Smooth muscle cell (in vitro differentiated cells): ENCODE measurements around the gene METTL27. TPM values are rescaled to one million over a fixed set of nuclear protein-coding genes. Genes with fewer than 3 reads are reported as not detected.
"Not testable (repeated sequence)": the region's sequence is repeated elsewhere in the genome, so short reads cannot be mapped to it uniquely, and the experiment has no call there.

Experiments
- DNase-seq: peaks from one replicate; lab custom pipeline; 2025; ENCODE audit not compliant: unreplicated experiment; lab: John Stamatoyannopoulos, UW
- H2AFZ ChIP-seq: fragments of 200-600 bp; sonication (generic); 2 replicates; pipeline ENCODE4 v1.6.0; 2016; ENCODE audit warnings: antibody characterized with exemption, low read depth, mild to moderate bottlenecking
- H3F3A ChIP-seq: fragments of 200-600 bp; sonication (generic); 2 replicates; pipeline ENCODE4 v1.6.0; 2017; ENCODE audit warnings: antibody characterized with exemption, low read depth
- H3K27ac ChIP-seq: fragments of 200-600 bp; sonication (generic); 2 replicates; pipeline ENCODE4 v1.5.1; 2016; ENCODE audit warnings: low read depth, mild to moderate bottlenecking
- H3K27me3 ChIP-seq: fragments of 200-600 bp; sonication (generic); 2 replicates; pipeline ENCODE4 v1.6.1; 2016; ENCODE audit warnings: low read depth, mild to moderate bottlenecking
- H3K36me3 ChIP-seq: fragments of 200-600 bp; sonication (generic); 2 replicates; pipeline ENCODE4 v1.5.1; 2016; ENCODE audit warnings: low read depth
- H3K4me1 ChIP-seq: fragments of 200-600 bp; sonication (generic); 2 replicates; pipeline ENCODE4 v1.5.1; 2016; ENCODE audit warnings: low read depth
- H3K4me2 ChIP-seq: fragments of 200-600 bp; sonication (generic); 2 replicates; pipeline ENCODE4 v1.6.0; 2016; ENCODE audit warnings: mild to moderate bottlenecking
- H3K4me3 ChIP-seq: fragments of 200-600 bp; sonication (generic); 2 replicates; pipeline ENCODE4 v1.5.1; 2016; ENCODE audit warnings: mild to moderate bottlenecking
- H3K79me2 ChIP-seq: fragments of 200-600 bp; sonication (generic); 2 replicates; pipeline ENCODE4 v1.6.0; 2016; ENCODE audit warnings: low read depth, mild to moderate bottlenecking
- H3K9ac ChIP-seq: fragments of 200-600 bp; sonication (generic); 2 replicates; pipeline ENCODE4 v1.6.0; 2016; ENCODE audit warnings: low read depth
- H3K9me3 ChIP-seq: fragments of 200-600 bp; sonication (generic); replicated peaks from 2 replicates; pipeline ENCODE4 v1.5.1; 2016; ENCODE audit warnings: low read depth
- H4K20me1 ChIP-seq: fragments of 200-600 bp; sonication (generic); 2 replicates; pipeline ENCODE4 v1.6.0; 2016; ENCODE audit warnings: low read depth
- WGBS: methylation state at CpG from one replicate; pipeline ENCODE4 v1.1.7; 2016; ENCODE audit warnings: low lambda C conversion rate; 5-methylcytosine and 5-hydroxymethylcytosine counted together
- polyA plus RNA-seq: library from polyadenylated mRNA; unstranded; fragments of >200 nt; fragmentation: Nextera tagmentation; extraction: Ambion mirVana; gene quantifications from 2 replicates; pipeline ENCODE4 v1.2.1, GENCODE V29; 2016
- total RNA-seq: library from RNA; depleted of rRNA; stranded (reverse); fragments of >200 nt; gene quantifications from 2 replicates; pipeline ENCODE4 v1.2.3, GENCODE V29; 2014
- TF ChIP-seq, protein P1 (sequence below): fragments of 200-600 bp; sonication (generic); IDR thresholded peaks from 2 replicates; pipeline ENCODE4 v1.5.1; 2017; ENCODE audit warnings: borderline replicate concordance, mild to moderate bottlenecking, antibody characterized with exemption; ENCODE audit not compliant: insufficient read depth, poor library complexity, severe bottlenecking

The METTL27 gene
- total and polyA plus RNA-seq, 2 experiments from 2014 or later = 0.54 to 4.1 TPM

DNA sequence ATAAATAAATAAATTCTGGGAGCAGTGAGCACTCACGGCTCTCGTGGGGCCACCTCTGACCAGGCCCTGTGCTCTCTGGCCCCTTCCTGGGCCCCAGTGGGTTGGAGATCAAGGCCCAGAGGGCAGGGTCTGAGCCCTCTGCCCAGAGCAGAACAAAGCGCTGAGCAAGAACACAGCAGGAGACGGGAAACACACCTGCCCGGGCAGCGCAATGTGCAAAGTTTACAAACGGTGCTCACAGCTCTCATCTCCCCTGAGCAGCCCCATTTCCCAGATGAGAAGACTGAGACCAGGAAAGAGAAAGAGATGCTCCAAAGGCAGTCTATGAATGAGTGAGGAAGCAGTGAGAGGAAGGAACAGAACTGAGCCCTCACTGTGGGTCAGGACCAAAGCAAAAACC, 3.0 kb downstream of the METTL27 start:
- no peak overlapping the region for H3K4me2 ChIP-seq
- H3K4me1 ChIP-seq = peaks cover 4% of the 10 kb centered on the region
- no peaks in the 10 kb centered on the region for H3K79me2 ChIP-seq
- no peaks in the 10 kb centered on the region for H3K9me3 ChIP-seq
- H2AFZ ChIP-seq = no peak overlapping the region
- TF ChIP-seq, protein P1, sequence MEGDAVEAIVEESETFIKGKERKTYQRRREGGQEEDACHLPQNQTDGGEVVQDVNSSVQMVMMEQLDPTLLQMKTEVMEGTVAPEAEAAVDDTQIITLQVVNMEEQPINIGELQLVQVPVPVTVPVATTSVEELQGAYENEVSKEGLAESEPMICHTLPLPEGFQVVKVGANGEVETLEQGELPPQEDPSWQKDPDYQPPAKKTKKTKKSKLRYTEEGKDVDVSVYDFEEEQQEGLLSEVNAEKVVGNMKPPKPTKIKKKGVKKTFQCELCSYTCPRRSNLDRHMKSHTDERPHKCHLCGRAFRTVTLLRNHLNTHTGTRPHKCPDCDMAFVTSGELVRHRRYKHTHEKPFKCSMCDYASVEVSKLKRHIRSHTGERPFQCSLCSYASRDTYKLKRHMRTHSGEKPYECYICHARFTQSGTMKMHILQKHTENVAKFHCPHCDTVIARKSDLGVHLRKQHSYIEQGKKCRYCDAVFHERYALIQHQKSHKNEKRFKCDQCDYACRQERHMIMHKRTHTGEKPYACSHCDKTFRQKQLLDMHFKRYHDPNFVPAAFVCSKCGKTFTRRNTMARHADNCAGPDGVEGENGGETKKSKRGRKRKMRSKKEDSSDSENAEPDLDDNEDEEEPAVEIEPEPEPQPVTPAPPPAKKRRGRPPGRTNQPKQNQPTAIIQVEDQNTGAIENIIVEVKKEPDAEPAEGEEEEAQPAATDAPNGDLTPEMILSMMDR = no peak
- no peak overlapping the region for H3K27ac ChIP-seq
- WGBS = 97% methylated on average over 7 of the region's 7 CpGs
- H3K9ac ChIP-seq = no peak overlapping the region
- no peaks in the 10 kb centered on the region for H4K20me1 ChIP-seq
- peaks cover 6% of the 10 kb centered on the region for H3F3A ChIP-seq
- no peak overlapping the region for H3K4me3 ChIP-seq
- H3K36me3 ChIP-seq = no peaks in the 10 kb centered on the region
- no peaks in the 10 kb centered on the region for H3K27me3 ChIP-seq
- DNase-seq = no peak

DNA sequence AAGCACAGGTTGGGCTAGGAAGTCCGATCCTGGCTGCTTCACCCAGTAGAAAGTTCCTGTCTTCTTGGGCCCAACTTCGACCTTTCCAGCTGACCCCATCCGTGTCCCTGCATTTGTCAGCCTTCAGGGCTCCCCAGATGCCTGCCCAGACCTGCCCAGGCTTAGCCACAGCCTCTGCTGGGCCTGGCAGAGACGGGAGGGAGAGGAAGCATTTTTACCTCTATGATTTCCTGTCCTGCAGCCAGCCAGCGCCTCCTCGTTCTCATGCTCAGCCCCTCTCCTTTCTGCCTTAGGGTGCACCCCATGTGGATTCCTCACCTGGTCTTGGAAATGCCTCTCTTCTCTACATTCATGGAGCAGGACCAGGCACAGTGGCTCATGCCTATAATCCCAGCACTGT, 3.7 kb downstream of the METTL27 start:
- Histone ChIP-seq H3K27ac (no peak overlapping the region), H3F3A (no peaks in the 10 kb centered on the region), H3K9ac (no peak overlapping the region), H3K79me2 (no peaks in the 10 kb centered on the region), H3K9me3 (no peaks in the 10 kb centered on the region), H3K36me3 (no peaks in the 10 kb centered on the region), H3K4me1 (peaks cover 4% of the 10 kb centered on the region), H3K4me3 (no peak overlapping the region), H2AFZ (no peak overlapping the region), H4K20me1 (no peaks in the 10 kb centered on the region), H3K4me2 (no peak overlapping the region), H3K27me3 (no peaks in the 10 kb centered on the region)
- no peak for DNase-seq
- 79% methylated on average over 5 of the region's 6 CpGs for WGBS
- TF ChIP-seq, protein P1 = no peak

DNA sequence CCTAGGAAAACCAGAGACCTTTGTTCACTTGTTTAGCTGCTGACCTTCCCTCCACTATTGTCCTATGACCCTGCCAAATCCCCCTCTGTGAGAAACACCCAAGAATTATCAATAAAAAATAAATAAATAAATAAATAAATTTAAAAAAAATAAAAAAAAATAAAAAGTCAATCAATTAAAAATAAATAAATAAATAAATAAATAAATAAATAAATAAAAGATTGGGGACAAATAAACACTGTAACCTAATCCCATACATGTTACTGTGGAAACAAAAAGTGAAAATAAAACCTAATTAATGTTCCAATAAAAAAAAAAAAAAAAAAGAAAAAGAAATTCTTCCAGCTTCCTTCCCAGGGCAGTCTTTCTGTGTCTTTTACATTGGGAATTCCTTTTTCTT, 5.1 kb downstream of the METTL27 start:
- not testable (repeated sequence) for H2AFZ ChIP-seq, H3K36me3 ChIP-seq, H3K9ac ChIP-seq, DNase-seq, H4K20me1 ChIP-seq, H3K4me1 ChIP-seq, H3K27ac ChIP-seq, H3K27me3 ChIP-seq, H3K9me3 ChIP-seq, H3F3A ChIP-seq, H3K4me3 ChIP-seq, H3K4me2 ChIP-seq, H3K79me2 ChIP-seq

DNA sequence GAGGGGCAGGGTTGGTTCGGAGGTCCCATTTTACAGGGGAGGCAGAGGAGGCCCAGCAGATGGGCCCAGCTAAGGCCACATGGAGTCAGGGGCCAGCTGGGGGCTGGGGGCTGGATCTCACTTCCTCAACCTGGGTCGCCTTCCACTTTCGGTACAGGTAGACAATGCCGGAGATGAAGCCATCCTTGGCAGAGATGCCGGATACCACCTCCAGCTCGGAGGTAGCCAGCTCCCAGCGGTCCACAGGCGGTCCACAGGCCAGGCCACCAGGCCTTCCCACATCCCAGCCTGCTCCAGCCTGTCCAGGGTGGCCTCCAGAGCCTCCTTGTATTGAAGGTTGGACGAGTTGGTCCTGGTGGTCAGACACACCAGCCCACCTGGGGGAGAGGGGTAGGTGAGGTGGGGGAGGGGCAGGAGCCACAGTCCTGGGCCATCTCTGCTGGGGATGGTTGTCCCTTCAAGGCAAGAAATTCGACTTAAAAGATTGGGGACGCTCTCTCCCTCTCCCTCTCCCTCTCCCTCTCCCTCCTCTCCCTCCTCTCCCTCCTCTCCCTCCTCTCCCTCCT, 7.6 kb downstream of the METTL27 start:
- Histone ChIP-seq H3K36me3 (no peaks in the 10 kb centered on the region), H3K4me3 (no peak overlapping the region), H3F3A (no peaks in the 10 kb centered on the region), H3K79me2 (no peaks in the 10 kb centered on the region), H2AFZ (no peak overlapping the region), H3K9me3 (no peaks in the 10 kb centered on the region), H3K4me2 (no peak overlapping the region), H4K20me1 (peaks cover 4% of the 10 kb centered on the region), H3K9ac (no peak overlapping the region), H3K27me3 (no peaks in the 10 kb centered on the region), H3K4me1 (peaks cover 7% of the 10 kb centered on the region), H3K27ac (no peak overlapping the region)
- 95% methylated on average over 8 of the region's 11 CpGs for WGBS
- TF ChIP-seq, protein P1 = no peak
- DNase-seq = no peak
